ENCODE measurements around the gene ZNF649.

GRCh38 chr19:51926426-51926783, 21.6 kb upstream of the ZNF649 start:
- TF ChIP-seq CTCF (IDR thresholded peaks at IDR 0.05; ENCODE audit: poor library complexity) (no peak), EZH2 (IDR thresholded peaks at IDR 0.05; ENCODE audit: borderline replicate concordance) (no peak)

Data from hepatocyte (in vitro differentiated cells).